HK-2 (cell line): ENCODE results near the gene TPRN.

ENCODE experiments used
- DNase-seq: peaks from one replicate; pipeline ENCODE4 v3.0.0-alpha.2; 2018; ENCODE audit not compliant: unreplicated experiment

Gene TPRN

GRCh38 chr9:137212520-137212919, 12.0 kb upstream of the TPRN start:
- no peak for DNase-seq

- no peak for DNase-seq
These were observed 11.0 kb upstream of the TPRN start for GRCh38 chr9:137211532-137211931.

GRCh38 chr9:137206602-137207001, 6.1 kb upstream of the TPRN start:
- DNase-seq = no peak

GRCh38 chr9:137205126-137206069, 4.9 kb upstream of the TPRN start, which contains the start of the genes NDOR1 and TMEM203:
Gene NDOR1 (plus strand): TSS chr9:137205700. CDS start chr9:137205778, 78 bp downstream.
Gene TMEM203 (minus strand): TSS chr9:137205648. CDS start chr9:137205414, 234 bp downstream.
- DNase-seq = peak; percentile 88

GRCh38 chr9:137204731-137205125, 4.2 kb upstream of the TPRN start:
- DNase-seq = no peak

GRCh38 chr9:137202966-137203365, 2.4 kb upstream of the TPRN start:
- DNase-seq = no peak

- no peak for DNase-seq
These were observed 796 bp upstream of the TPRN start for GRCh38 chr9:137201205-137201868.

GRCh38 chr9:137199411-137200121, 975 bp downstream of the TPRN start:
- DNase-seq = peak; percentile 47

- no peak for DNase-seq
These were observed 1.6 kb downstream of the TPRN start for GRCh38 chr9:137198902-137199283.

GRCh38 chr9:137198051-137198901, 2.3 kb downstream of the TPRN start:
- no peak for DNase-seq

GRCh38 chr9:137195525-137196220, 4.9 kb downstream of the TPRN start:
- DNase-seq = no peak

- no peak for DNase-seq
These were observed 5.6 kb downstream of the TPRN start for GRCh38 chr9:137194909-137195308.

- DNase-seq = peak; percentile 40
These were observed 6.2 kb downstream of the TPRN start for GRCh38 chr9:137194388-137194787.

GRCh38 chr9:137193771-137194170, 6.8 kb downstream of the TPRN start:
- no peak for DNase-seq

- DNase-seq = no peak
These were observed 7.7 kb downstream of the TPRN start for GRCh38 chr9:137192859-137193258.

- DNase-seq = no peak
These were observed 8.1 kb downstream of the TPRN start for GRCh38 chr9:137192448-137192780.

GRCh38 chr9:137191691-137192447, 8.7 kb downstream of the TPRN start:
- DNase-seq = no peak

- no peak for DNase-seq
These were observed 9.3 kb downstream of the TPRN start for GRCh38 chr9:137191245-137191644.

GRCh38 chr9:137190315-137190856, 10.2 kb downstream of the TPRN start:
- no peak for DNase-seq
